Panc1 (cell line): Measurements from ENCODE around the gene ARHGEF12. TPM values are rescaled to one million over a fixed set of nuclear protein-coding genes. Genes with fewer than 3 reads are reported as not detected.

Experiments
- ATAC-seq: fragments of 200-7000 bp; cut with Tn5 transposase; 2 replicates; pipeline ENCODE4 v1.9.1; 2020; ENCODE audit warnings: mild to moderate bottlenecking, moderate library complexity
- BruUV-seq: library from RNA; stranded (reverse); fragments of 400-500 nt; replicated peaks from 2 replicates; lab custom pipeline; 2021; lab: Mats Ljungman, UMichigan
- CTCF ChIA-PET: fragments of 300-600 bp; sonication (Branson Sonifier 250); formaldehyde crosslinking; loops from one replicate; lab custom pipeline; 2022; ENCODE audit warnings: antibody characterized with exemption; lab: Charles Lee
- POLR2A ChIA-PET: fragments of 300-600 bp; sonication (Branson Sonifier 250); formaldehyde crosslinking; loops from one replicate; lab custom pipeline; 2022; ENCODE audit warnings: antibody characterized with exemption; lab: Charles Lee
- DNase-seq: peaks from one replicate; pipeline ENCODE4 v3.0.0-alpha.2; 2010; ENCODE audit warnings: low read depth, low spot score
- H3K27ac ChIP-seq: 2 replicates; pipeline ENCODE4 v1.5.1; 2011; ENCODE audit warnings: mild to moderate bottlenecking, low read length, inconsistent platforms
- H3K27me3 ChIP-seq: fragments of 200-500 bp; sonication (Bioruptor generic); 2 replicates; pipeline ENCODE4 v1.6.0; 2014; ENCODE audit warnings: low read length, inconsistent platforms; ENCODE audit not compliant: control insufficient read depth, insufficient read depth
- H3K36me3 ChIP-seq: fragments of 200-500 bp; sonication (Bioruptor generic); 2 replicates; pipeline ENCODE4 v1.5.1; 2014; ENCODE audit warnings: inconsistent platforms, mild to moderate bottlenecking, low read length, moderate library complexity; ENCODE audit not compliant: control insufficient read depth, insufficient read depth
- H3K4me1 ChIP-seq: 2 replicates; pipeline ENCODE4 v1.5.1; 2011; ENCODE audit warnings: inconsistent platforms, mild to moderate bottlenecking, low read length, moderate library complexity; ENCODE audit not compliant: control insufficient read depth, insufficient read depth
- H3K4me3 ChIP-seq, 2 experiments: 2 replicates each; pipeline ENCODE4 v1.5.1; 2011 to 2012; ENCODE audit warnings: low read depth in 2 of 2, low read length in 2 of 2, mild to moderate bottlenecking in 2 of 2, inconsistent platforms in 1 of 2, moderate library complexity in 1 of 2
- H3K9me3 ChIP-seq: fragments of 200-500 bp; sonication (Bioruptor generic); 2 replicates; pipeline ENCODE4 v1.5.1; 2014; ENCODE audit warnings: low read depth, mild to moderate bottlenecking, inconsistent platforms, low read length, moderate library complexity; ENCODE audit not compliant: control insufficient read depth, insufficient read depth
- POLR2AphosphoS5 ChIP-seq: IDR thresholded peaks from 2 replicates; pipeline ENCODE4 v1.6.1; 2012; ENCODE audit warnings: mild to moderate bottlenecking, low read depth, low read length, moderate library complexity
- SIN3A ChIP-seq: IDR thresholded peaks from 2 replicates; pipeline ENCODE4 v1.6.1; 2012; ENCODE audit warnings: low read depth, mild to moderate bottlenecking, low read length, moderate library complexity, borderline replicate concordance; ENCODE audit not compliant: insufficient read depth
- TCF7L2 ChIP-seq: IDR thresholded peaks from 2 replicates; pipeline ENCODE4 v1.6.1; 2011; ENCODE audit warnings: mild to moderate bottlenecking, low read depth, low read length, inconsistent platforms
- in situ Hi-C: cut with HindIII; loops from 2 replicates; pipeline ENCODE4 v1.10.0; 2016; ENCODE audit warnings: low sequenced_read_pairs, low pct_unique_long_range_greater_than_20kb
- intact Hi-C: fragments of 100-400 bp; cut with micrococcal nuclease; formaldehyde crosslinking; loops from one replicate; pipeline ENCODE4 v1.10.0; 2022; ENCODE audit not compliant: unreplicated experiment
- total RNA-seq: library from RNA; stranded (reverse); gene quantifications from one replicate; pipeline ENCODE4 v1.2.1, GENCODE V29; 2021; ENCODE audit not compliant: unreplicated experiment
- TF ChIP-seq, protein P1 (sequence below), 2 experiments: IDR thresholded peaks; 2 replicates each; pipeline ENCODE4 v1.6.1; 2011 to 2012; ENCODE audit warnings: low read depth in 2 of 2, control low read depth in 1 of 2, low read length in 1 of 2, mild to moderate bottlenecking in 1 of 2, moderate library complexity in 1 of 2; ENCODE audit not compliant: insufficient read depth in 1 of 2
- TF ChIP-seq, protein P2 (sequence below): fragments of 450-650 bp; IDR thresholded peaks from 2 replicates; pipeline ENCODE4 v1.5.1; 2017; ENCODE audit warnings: mild to moderate bottlenecking

ARHGEF12 gene
- total RNA-seq, 1 experiment from 2014 or later: 182 TPM

DNA sequence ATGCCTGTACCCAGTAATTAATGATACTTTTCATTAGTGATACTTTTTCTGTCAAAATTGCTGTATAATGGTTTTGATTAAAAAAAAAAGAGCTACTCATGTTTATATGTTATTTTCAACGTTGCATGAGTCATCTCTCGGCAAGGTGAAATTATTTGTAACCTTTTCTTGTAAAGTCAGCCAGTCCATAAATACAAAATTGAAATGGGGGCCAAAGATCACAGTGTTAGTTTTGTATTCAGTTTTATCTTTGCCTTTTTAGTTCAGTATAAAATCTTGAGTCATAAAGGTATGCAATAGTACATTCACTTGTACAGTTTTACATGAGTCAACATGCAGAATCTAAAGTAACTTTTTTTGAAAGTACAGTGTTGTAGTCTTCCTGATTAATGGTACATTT lies 4.3 kb downstream of the ARHGEF12 start:
- no peaks in the 10 kb centered on the region for H3K36me3 ChIP-seq
- H3K4me1 ChIP-seq: peaks cover 53% of the 10 kb centered on the region
- BruUV-seq: no TSS peak
- H3K27ac ChIP-seq: peak overlapping the region; percentile 91
- intact Hi-C loops (no loop called here), in situ Hi-C loops (no loop called here)
- H3K9me3 ChIP-seq: no peaks in the 10 kb centered on the region
- ATAC-seq (no peak), DNase-seq (no peak)
- ChIA-PET POLR2A (no interaction called here), CTCF (no interaction called here)
- no peaks in the 10 kb centered on the region for H3K27me3 ChIP-seq
- TF ChIP-seq, protein P1, sequence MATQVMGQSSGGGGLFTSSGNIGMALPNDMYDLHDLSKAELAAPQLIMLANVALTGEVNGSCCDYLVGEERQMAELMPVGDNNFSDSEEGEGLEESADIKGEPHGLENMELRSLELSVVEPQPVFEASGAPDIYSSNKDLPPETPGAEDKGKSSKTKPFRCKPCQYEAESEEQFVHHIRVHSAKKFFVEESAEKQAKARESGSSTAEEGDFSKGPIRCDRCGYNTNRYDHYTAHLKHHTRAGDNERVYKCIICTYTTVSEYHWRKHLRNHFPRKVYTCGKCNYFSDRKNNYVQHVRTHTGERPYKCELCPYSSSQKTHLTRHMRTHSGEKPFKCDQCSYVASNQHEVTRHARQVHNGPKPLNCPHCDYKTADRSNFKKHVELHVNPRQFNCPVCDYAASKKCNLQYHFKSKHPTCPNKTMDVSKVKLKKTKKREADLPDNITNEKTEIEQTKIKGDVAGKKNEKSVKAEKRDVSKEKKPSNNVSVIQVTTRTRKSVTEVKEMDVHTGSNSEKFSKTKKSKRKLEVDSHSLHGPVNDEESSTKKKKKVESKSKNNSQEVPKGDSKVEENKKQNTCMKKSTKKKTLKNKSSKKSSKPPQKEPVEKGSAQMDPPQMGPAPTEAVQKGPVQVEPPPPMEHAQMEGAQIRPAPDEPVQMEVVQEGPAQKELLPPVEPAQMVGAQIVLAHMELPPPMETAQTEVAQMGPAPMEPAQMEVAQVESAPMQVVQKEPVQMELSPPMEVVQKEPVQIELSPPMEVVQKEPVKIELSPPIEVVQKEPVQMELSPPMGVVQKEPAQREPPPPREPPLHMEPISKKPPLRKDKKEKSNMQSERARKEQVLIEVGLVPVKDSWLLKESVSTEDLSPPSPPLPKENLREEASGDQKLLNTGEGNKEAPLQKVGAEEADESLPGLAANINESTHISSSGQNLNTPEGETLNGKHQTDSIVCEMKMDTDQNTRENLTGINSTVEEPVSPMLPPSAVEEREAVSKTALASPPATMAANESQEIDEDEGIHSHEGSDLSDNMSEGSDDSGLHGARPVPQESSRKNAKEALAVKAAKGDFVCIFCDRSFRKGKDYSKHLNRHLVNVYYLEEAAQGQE (IDR thresholded peaks at IDR 0.05; ENCODE audit: insufficient read depth in 1 of 2, low read depth in 2 of 2, low read length in 1 of 2): no peak
- TF ChIP-seq POLR2AphosphoS5 (no peak), TCF7L2 (no peak), SIN3A (no peak)
- TF ChIP-seq, protein P2, sequence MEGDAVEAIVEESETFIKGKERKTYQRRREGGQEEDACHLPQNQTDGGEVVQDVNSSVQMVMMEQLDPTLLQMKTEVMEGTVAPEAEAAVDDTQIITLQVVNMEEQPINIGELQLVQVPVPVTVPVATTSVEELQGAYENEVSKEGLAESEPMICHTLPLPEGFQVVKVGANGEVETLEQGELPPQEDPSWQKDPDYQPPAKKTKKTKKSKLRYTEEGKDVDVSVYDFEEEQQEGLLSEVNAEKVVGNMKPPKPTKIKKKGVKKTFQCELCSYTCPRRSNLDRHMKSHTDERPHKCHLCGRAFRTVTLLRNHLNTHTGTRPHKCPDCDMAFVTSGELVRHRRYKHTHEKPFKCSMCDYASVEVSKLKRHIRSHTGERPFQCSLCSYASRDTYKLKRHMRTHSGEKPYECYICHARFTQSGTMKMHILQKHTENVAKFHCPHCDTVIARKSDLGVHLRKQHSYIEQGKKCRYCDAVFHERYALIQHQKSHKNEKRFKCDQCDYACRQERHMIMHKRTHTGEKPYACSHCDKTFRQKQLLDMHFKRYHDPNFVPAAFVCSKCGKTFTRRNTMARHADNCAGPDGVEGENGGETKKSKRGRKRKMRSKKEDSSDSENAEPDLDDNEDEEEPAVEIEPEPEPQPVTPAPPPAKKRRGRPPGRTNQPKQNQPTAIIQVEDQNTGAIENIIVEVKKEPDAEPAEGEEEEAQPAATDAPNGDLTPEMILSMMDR: no peak
- peak overlapping the region in 1 of 2 experiments; percentile 85; a peak in 3 of 4 replicates for H3K4me3 ChIP-seq

DNA sequence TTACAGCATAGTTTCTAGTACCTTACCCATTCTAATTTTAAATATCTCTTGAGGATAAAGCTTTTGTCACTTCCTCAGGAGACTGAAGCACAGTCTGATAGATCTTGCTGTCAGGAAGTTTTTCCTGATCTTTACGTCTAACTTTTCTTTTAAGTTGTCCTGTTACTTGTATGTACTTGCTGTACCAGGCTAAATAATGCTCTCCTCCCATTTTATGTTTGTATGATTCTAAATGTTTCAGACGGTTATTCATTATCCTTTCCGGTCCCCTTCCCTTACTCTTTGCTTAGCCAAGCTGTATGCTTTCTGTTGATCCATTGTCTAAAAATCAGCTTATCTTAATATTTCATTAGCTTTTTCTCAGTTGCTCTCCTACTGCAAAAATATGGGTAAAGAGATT lies 6.0 kb downstream of the ARHGEF12 start:
- no TSS peak for BruUV-seq
- no peak overlapping the region for H3K4me3 ChIP-seq
- H3K36me3 ChIP-seq: no peaks in the 10 kb centered on the region
- in situ Hi-C loops: no loop called here
- DNase-seq (no peak), ATAC-seq (no peak)
- no peaks in the 10 kb centered on the region for H3K9me3 ChIP-seq
- TF ChIP-seq, protein P2: no peak
- no peak for TF ChIP-seq POLR2AphosphoS5
- TF ChIP-seq TCF7L2: no peak
- TF ChIP-seq, protein P1 (IDR thresholded peaks at IDR 0.05; ENCODE audit: insufficient read depth in 1 of 2, low read depth in 2 of 2, low read length in 1 of 2): no peak
- TF ChIP-seq SIN3A: no peak
- H3K27me3 ChIP-seq: no peaks in the 10 kb centered on the region
- POLR2A ChIA-PET: no interaction called here
- H3K27ac ChIP-seq: peak overlapping the region; percentile 68
- peaks cover 67% of the 10 kb centered on the region for H3K4me1 ChIP-seq
- intact Hi-C loops: no loop called here
- CTCF ChIA-PET: interaction anchor here (1.0 kb wide), 1 partner anchor 343 kb away, joined by 4 read pairs; no protein-coding TSS in a partner anchor
